ENCODE results near the gene PLPPR5. TPM values are rescaled to one million over a fixed set of nuclear protein-coding genes. Genes with fewer than 3 reads are reported as not detected.

The PLPPR5 gene
- total and polyA plus RNA-seq, 2 of the 4 experiments (the other 2 are of a cell fraction): under 0.01 to 0.05 TPM

- Histone ChIP-seq H2AFZ (replicated peaks; ENCODE audit: low read length, poor library complexity) (no peak overlapping the region), H2BK20ac (ENCODE audit: low read depth, low read length) (no peak overlapping the region), H3K27me3 (ENCODE audit: control insufficient read depth, insufficient read depth, low read length) (no peaks in the 10 kb centered on the region), H3K4ac (ENCODE audit: low read depth, low read length) (no peak overlapping the region), H3K9me3 (ENCODE audit: control insufficient read depth, insufficient read depth, low read length) (no peaks in the 10 kb centered on the region), H3K4me2 (ENCODE audit: low read depth, low read length) (no peak overlapping the region), H3K4me1 (ENCODE audit: control insufficient read depth, insufficient read depth, low read length) (no peaks in the 10 kb centered on the region), H2BK5ac (ENCODE audit: low read depth, low read length, poor library complexity, severe bottlenecking) (no peak overlapping the region), H3K9me1 (ENCODE audit: insufficient read depth, low read length) (no peaks in the 10 kb centered on the region), H2BK120ac (ENCODE audit: low read depth, low read length) (no peak overlapping the region), H3K23ac (ENCODE audit: low read depth, low read length) (no peak overlapping the region), H3K27ac (ENCODE audit: insufficient read depth, low read length) (no peak overlapping the region), H3K56ac (ENCODE audit: extremely low read depth, insufficient read depth, low read length) (no peak overlapping the region), H4K20me1 (ENCODE audit: insufficient read depth, low read length) (no peaks in the 10 kb centered on the region), H4K8ac (ENCODE audit: low read depth in 2 of 2, low read length in 2 of 2) (no peak overlapping the region), H2BK15ac (ENCODE audit: low read depth, low read length) (no peak overlapping the region), H3K14ac (replicated peaks; ENCODE audit: low read depth, low read length) (no peak overlapping the region), H2AK5ac (ENCODE audit: low read depth, low read length) (no peak overlapping the region), H4K91ac (ENCODE audit: insufficient read depth, low read depth, low read length) (no peak overlapping the region), H4K5ac (ENCODE audit: low read depth, low read length) (no peak overlapping the region), H3K4me3 (ENCODE audit: insufficient read depth, low read depth, low read length) (no peak overlapping the region), H2AK9ac (replicated peaks; ENCODE audit: low read depth, low read length, poor library complexity) (no peak overlapping the region), H3K9ac (ENCODE audit: low read depth, low read length) (no peak overlapping the region), H3K79me1 (ENCODE audit: low read depth in 1 of 2, low read length in 2 of 2) (no peaks in the 10 kb centered on the region), H3K36me3 (ENCODE audit: control insufficient read depth, insufficient read depth, low read length) (no peaks in the 10 kb centered on the region), H3K18ac (ENCODE audit: low read depth, low read length) (no peak overlapping the region)
- no CpG with 5 or more reads among the region's 1 CpG for WGBS, 2 experiments (ENCODE audit: extremely low coverage in 2 of 2, insufficient read length in 1 of 2)
- ChIA-PET CTCF (no interaction called here), POLR2A (ENCODE audit: unreplicated experiment) (no interaction called here)
- no peak for ATAC-seq (ENCODE audit: low read depth)
- TF ChIP-seq RAD21 (IDR thresholded peaks at IDR 0.05; ENCODE audit: low read length) (no peak), CHD1 (IDR thresholded peaks at IDR 0.05; ENCODE audit: low read depth, low read length) (no peak), FOS (IDR thresholded peaks at IDR 0.05; ENCODE audit: low read depth, low read length) (no peak), MAFK (IDR thresholded peaks at IDR 0.05; ENCODE audit: low read depth, low read length) (no peak), BHLHE40 (IDR thresholded peaks at IDR 0.05; ENCODE audit: low read depth, low read length) (no peak), NFE2L2 (IDR thresholded peaks at IDR 0.05; ENCODE audit: low read depth, low read length) (no peak), RCOR1 (IDR thresholded peaks at IDR 0.05; ENCODE audit: insufficient replicate concordance, low read length) (no peak), MXI1 (IDR thresholded peaks at IDR 0.05; ENCODE audit: borderline replicate concordance, low read depth, low read length) (no peak), POLR2A (IDR thresholded peaks at IDR 0.05; ENCODE audit: low read depth, low read length) (no peak), USF2 (IDR thresholded peaks at IDR 0.05; ENCODE audit: low read depth, low read length) (no peak), SMC3 (IDR thresholded peaks at IDR 0.05; ENCODE audit: low read depth, low read length) (no peak), ELK1 (IDR thresholded peaks at IDR 0.05; ENCODE audit: borderline replicate concordance, low read depth, low read length) (no peak), CEBPB (IDR thresholded peaks at IDR 0.05; ENCODE audit: low read depth, low read length) (no peak), RFX5 (IDR thresholded peaks at IDR 0.05; ENCODE audit: low read depth, low read length) (no peak), CTCF (conservative IDR thresholded peaks at IDR 0.05; ENCODE audit: low read depth, low read length) (no peak), MAZ (IDR thresholded peaks at IDR 0.05; ENCODE audit: borderline replicate concordance, low read depth, low read length) (no peak)
- intact Hi-C loops (cut with micrococcal nuclease) (no loop called here), dilution Hi-C loops (cut with HindIII; ENCODE audit: low sequenced_read_pairs, unreplicated experiment) (no loop called here), in situ Hi-C loops (cut with MboI; ENCODE audit: low sequenced_read_pairs) (no loop called here)
- BruUV-seq (replicated peaks): no TSS peak
- DNase-seq: no peak
Observed at GRCh38 chr1:98860329-98860728, 144.3 kb downstream of the PLPPR5 start.
